ENCODE measurements around the gene VMO1.

Gene VMO1

DNA sequence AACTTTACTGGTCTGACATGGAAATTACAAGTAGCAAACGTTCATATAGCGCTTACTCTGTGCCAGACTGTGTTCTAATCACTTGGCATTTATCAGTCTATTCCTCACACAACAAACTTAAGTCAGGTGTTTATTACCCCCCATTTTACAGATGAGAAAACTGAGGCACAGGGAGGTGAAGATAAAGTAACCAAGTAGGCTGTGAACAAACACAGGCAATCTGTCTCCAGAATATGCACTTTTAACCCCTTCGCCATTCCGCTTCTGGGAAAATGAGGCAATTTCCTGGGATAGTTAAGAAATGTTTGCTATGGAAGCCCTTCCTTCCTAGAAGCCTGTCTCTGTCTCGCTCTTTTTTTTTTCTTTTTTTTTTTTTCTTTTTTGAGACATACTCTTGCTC is 34.2 kb downstream of the VMO1 start:
- DNase-seq, result no peak

- DNase-seq, result no peak
Measured at GRCh38 chr17:4750606-4751005, 35.6 kb downstream of the VMO1 start.

DNA sequence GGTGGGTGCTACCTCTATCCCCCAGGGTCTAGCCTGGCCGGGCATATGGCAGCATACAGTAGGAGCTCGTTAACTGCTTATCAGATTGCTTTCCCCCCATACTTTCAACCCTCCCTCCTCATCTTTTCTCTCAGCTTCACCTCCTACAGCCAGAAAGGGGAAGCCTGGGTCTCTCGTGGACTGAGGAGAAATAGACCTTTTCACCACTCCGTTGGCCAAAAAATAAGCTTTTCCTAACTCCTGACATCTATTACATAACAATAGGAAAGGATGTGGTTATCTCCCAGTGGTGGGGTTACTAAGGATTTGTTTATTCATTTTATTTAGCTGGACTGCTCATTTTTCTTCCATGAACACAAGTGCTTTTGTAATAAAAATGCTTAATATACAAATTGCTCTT is 37.5 kb downstream of the VMO1 start:
- no peak for DNase-seq

- DNase-seq, result no peak
Measured at GRCh38 chr17:4747847-4748246, 38.3 kb downstream of the VMO1 start.

- DNase-seq, result no peak
Measured at GRCh38 chr17:4744999-4745969, 40.9 kb downstream of the VMO1 start.

DNA sequence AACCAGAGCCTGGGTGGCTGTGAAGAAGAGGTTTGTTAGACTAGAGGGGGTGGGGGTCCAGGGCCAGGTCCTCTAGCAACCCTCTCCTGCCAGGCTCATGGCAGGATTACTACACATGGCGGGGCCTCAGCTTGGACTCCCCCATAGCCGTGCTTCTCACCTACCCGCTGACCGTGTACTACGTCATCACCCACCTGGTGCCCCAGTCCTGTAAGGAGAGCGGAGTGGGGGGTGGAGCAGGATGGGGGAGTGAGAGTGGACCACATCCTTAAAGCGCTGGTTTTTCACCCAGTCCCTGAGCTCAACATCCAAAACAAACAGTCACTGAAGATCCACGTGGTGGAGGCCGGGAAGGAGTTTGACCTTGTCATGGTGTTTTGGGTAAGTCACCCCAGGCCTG is 42.3 kb downstream of the VMO1 start:
- no peak for DNase-seq

GRCh38 chr17:4743216-4743615 is 42.9 kb downstream of the VMO1 start:
- DNase-seq, result no peak

DNA sequence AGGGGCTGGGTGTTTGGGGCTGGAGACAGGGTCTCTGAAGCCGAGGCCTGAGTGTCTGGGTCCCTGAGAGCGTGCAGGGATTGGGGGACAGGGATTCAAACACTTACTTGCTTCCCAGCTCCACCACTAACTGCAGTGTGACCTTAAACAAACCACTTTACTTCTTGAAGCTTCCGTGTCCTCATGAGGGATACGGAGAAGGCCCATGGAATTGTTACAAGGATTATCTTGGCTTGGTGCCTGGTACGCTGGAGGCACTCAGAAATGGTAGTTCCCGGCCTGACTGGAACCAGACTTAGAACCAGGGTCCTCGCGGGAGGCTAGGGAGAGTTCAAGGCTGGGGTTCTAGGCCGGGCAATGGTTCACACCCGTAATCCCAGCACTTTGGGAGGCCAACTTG is 43.5 kb downstream of the VMO1 start:
- no peak for DNase-seq

- DNase-seq, result no peak
Measured at GRCh38 chr17:4742133-4742532, 44.0 kb downstream of the VMO1 start.

GRCh38 chr17:4741544-4741943 is 44.6 kb downstream of the VMO1 start:
- DNase-seq, result no peak

- DNase-seq, result no peak
Measured at GRCh38 chr17:4740584-4740983, 45.6 kb downstream of the VMO1 start.

GRCh38 chr17:4740025-4740351 is 46.2 kb downstream of the VMO1 start:
- no peak for DNase-seq

DNA sequence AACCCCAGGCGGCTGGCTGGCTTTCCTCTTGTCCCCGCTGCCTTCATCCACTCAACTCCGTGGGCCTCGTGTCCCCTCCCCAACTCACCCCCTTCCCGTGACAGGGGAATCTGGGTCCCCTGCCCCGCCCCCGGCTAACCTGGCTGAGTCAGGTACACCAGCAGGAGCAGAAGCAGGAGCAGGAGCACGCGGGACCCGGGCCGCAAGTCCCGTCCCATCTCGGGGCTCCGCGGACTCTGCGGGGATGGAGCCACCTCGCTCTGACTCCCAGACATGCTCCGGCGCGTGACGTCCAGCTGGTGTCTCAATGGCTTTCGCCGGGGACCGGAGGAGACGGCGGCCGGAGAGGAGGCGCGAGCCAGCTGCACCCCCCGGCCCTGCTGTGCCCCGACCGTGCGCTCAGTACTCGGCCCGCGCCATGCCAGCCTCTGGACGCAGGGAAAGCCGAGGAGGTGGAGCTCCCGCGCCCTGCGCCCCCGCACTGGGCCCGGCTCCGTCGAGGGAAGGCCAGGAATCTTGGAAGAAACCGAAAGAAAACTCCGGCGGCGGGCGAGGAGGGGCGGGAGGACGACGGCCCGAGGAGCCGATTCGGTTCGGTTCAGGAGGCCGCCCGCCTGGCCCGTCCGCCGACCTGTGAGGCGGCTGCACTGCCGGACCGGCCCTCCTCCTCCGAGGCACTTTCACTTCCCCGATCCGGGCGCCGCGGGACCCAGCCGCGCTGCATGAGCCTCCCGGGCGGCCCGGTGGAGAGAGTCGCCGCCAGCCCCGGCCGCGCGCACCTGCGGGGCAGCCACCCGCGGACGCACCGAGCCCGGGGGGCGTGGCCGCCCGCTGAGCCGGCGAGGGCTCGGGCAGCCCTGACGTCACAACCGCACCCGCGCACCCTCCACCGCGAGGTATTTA is 46.8 kb downstream of the VMO1 start, which contains the start of the genes CXCL16 and ZMYND15:
TSS of gene CXCL16 (minus strand) at position 807 of the 903 bp plus-strand sequence. CDS start at position 218, 589 bp downstream.
TSS of gene ZMYND15 (plus strand) at position 712 of the 903 bp plus-strand sequence. CDS start 716 bp downstream, outside the sequence.
- peak; percentile 60 for DNase-seq

DNA sequence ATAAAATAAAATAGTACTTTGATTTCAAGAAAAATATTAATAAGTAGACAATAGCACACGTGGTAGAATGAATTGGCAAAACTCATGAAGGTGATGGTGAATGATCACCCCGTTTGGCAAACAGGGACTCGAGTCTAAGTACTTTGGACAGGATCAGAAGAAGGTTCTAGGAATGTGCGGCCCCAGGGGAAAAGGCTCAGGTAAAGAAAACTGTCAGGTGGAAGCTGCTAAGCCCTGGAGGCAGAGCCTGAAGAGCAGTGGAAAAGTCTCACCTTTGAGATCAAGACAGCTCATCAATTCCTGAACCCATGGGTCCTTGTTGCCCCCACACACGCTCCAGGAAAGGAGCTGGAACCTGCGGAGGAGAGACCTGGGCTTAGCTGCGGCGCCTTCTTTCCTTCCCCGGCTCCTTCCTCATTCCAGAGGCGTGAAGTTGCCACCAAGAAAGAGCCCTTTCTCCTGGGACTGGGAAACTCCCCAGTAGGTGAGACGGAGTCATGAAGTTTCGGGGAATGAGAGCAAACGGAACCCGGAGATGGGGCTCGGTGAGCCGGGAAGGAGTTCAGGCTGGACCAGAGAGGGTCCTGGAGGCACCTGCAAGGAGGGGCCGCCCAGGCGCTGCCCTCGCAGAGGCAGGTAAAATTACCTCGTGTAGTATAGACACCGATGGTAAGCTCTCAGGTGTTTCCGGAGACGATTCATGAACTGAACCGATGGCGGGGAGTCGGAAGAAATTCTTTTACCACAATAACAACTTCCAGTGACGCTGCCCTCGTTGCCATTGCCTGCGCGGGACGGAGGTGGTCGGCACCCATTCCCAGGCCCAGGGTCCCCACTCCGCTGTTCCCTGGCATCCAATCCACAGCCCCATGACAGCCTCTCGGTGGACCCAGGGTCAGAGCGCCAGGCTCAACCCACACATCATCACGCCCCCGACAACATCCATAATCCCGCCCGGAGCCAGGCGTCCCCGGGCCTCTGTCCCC is 47.7 kb downstream of the VMO1 start:
- no peak for DNase-seq

DNA sequence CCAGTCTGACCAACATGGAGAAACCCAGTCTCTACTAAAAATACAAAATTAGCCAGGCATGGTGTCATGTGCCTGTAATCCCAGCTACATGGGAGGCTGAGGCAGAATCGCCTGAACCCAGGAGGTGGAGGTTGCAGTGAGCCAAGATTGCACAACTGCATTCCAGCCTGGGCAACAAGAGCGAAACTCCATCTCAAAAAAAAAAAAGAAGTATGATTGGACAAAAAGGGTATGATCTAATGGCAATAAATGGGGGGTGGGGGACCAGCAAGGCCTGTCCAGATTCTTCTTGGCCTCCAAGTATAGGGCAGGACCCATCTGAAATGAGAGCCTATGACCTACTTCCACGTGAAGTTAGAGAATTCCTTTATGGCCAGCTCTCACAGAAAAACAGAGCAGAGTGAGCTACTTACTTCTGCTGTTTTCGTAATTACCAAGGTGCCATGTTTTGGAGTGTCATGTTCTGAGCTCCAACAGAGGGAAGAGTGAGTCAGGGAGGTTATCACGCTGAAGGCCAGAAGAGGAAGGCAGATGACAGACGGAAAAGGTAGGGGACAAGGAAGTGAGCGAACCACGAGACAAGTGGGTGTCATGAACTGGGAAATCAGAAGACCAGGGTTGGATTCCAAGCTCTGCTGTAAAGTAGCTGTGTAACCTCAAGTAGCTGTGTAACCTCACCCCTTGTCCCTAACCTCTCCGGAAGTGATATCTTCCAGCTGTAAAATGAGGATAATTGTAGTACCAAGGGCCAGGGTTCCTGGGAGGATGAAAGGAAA is 50.1 kb downstream of the VMO1 start:
- no peak for DNase-seq
